ENCODE data around the gene SLC25A11.

DNA sequence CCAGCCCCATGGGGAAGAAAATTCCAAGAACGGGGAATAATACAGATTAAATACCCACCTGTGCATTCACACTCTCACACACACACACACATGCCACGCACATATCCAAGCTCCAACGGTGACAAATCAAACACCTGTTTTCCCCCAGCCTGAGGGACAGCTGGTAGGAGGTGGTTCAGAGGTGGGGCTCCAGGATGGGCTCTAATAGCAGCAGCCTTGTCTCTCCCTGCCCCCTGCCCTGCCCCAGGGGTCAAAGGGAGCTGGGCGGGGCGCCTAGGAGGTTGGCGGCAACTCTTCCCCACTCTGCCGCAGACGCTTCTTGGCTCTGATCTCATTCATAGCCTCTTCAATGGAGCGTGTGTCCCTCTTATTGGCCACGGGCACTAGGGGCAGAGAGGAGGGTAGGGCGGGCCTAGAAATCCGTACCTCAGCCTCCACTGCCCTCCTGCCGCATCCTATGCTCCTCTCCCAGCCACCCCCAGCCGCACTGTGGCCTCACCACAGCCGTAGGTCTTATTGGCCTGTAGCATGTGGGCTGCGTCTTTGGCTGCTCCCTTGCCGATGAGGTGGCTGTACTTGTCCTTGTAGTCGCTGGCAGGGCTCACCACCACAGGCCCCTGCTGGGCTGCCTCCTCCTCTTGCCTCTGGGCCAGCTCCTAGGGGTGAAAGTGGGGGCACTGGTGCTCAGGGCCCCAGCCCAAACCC is 19.6 kb upstream of the SLC25A11 start:
- TF ChIP-seq GATA2 (IDR thresholded peaks at IDR 0.05; ENCODE audit: low read depth, low read length) = no peak
- no peak for TF ChIP-seq GATA3 (IDR thresholded peaks at IDR 0.05; ENCODE audit: low read depth, low read length)
